Measurements from ENCODE around the gene TRAT1. TPM values are rescaled to one million over a fixed set of nuclear protein-coding genes. Genes with fewer than 3 reads are reported as not detected.

TRAT1 gene
- total and polyA plus RNA-seq, 2 experiments from 2014 or later: not detected

GRCh38 chr3:108899530-108899929 is 76.9 kb downstream of the TRAT1 start:
- DNase-seq (ENCODE audit: low spot score): no peak
- H3K9me3 Mint-ChIP-seq: peaks cover 2% of the 10 kb centered on the region; the same call in 1 of the 3 replicates

More at GRCh38 chr3:108899530-108899929, 76.9 kb downstream of the TRAT1 start:
- Histone ChIP-seq H3K27ac (ENCODE audit: low read depth) (no peak overlapping the region), H3K9me2 (ENCODE audit: insufficient read depth) (0 out of 2 replicates have a peak, but pooled peaks cover 3% of the 10 kb centered on the region), H3K4me2 (no peak overlapping the region), H3K27me3 (ENCODE audit: insufficient read depth) (no peaks in the 10 kb centered on the region), H3K4me1 (ENCODE audit: insufficient read depth) (no peaks in the 10 kb centered on the region), H3K4me3 (no peak overlapping the region), H4K20me1 (replicated peaks; ENCODE audit: insufficient read depth) (no peaks in the 10 kb centered on the region), H3F3A (replicated peaks; ENCODE audit: low read depth) (no peaks in the 10 kb centered on the region), H3K36me3 (ENCODE audit: insufficient read depth) (no peaks in the 10 kb centered on the region), H3K79me2 (replicated peaks; ENCODE audit: insufficient read depth) (no peaks in the 10 kb centered on the region), H2AFZ (no peak overlapping the region)
- no peaks in the 10 kb centered on the region for H3K36me3 Mint-ChIP-seq (ENCODE audit: low read depth)
- peaks cover 4% of the 10 kb centered on the region for H3K27me3 Mint-ChIP-seq (ENCODE audit: insufficient read depth, low read depth, poor library complexity)
- no peak for TF ChIP-seq CTCF (conservative IDR thresholded peaks at IDR 0.05; ENCODE audit: low read depth in 2 of 2)
- TF ChIP-seq ZNF462 (CRISPR knock-in tag; IDR thresholded peaks at IDR 0.05): no peak
- no peak for TF ChIP-seq ETS1 (IDR thresholded peaks at IDR 0.05)
- no peak for TF ChIP-seq EZH2phosphoT487 (IDR thresholded peaks at IDR 0.05; ENCODE audit: unreplicated experiment)
- TF ChIP-seq ZNF114 (CRISPR knock-in tag; IDR thresholded peaks at IDR 0.05): no peak
- TF ChIP-seq NANOG (IDR thresholded peaks at IDR 0.05; ENCODE audit: borderline replicate concordance): no peak
- TF ChIP-seq EZH2 (IDR thresholded peaks at IDR 0.05; ENCODE audit: low read depth, unreplicated experiment): no peak
- no peak for TF ChIP-seq CREB1 (CRISPR knock-in tag; IDR thresholded peaks at IDR 0.05; ENCODE audit: low read depth)
- no peak for TF ChIP-seq REST (IDR thresholded peaks at IDR 0.05; ENCODE audit: unreplicated experiment)
- TF ChIP-seq STAT1 (IDR thresholded peaks at IDR 0.05; ENCODE audit: unreplicated experiment): no peak
- TF ChIP-seq JUNB (IDR thresholded peaks at IDR 0.05; ENCODE audit: unreplicated experiment): no peak
- no peak for TF ChIP-seq POLR2AphosphoS5 (IDR thresholded peaks at IDR 0.05; ENCODE audit: low read depth)
- TF ChIP-seq ZNF331 (CRISPR knock-in tag; IDR thresholded peaks at IDR 0.05; ENCODE audit: low read depth): no peak
- no peak overlapping the region for H3K27ac Mint-ChIP-seq
- no peaks in the 10 kb centered on the region for H3K4me1 Mint-ChIP-seq
- H3K4me3 Mint-ChIP-seq: no peak overlapping the region
- ATAC-seq: no peak
